Progenitor cell of endocrine pancreas (in vitro differentiated cells): ENCODE results near the gene TPPP. TPM values are rescaled to one million over a fixed set of nuclear protein-coding genes. Genes with fewer than 3 reads are reported as not detected.

Source experiments
- DNase-seq: peaks from one replicate; pipeline ENCODE4 v3.0.0; 2021; ENCODE audit warnings: low spot score; ENCODE audit not compliant: unreplicated experiment
- H3K27ac Mint-ChIP-seq: 2 replicates; pipeline ENCODE4 v1.8.0; 2021; ENCODE audit warnings: mild to moderate bottlenecking, moderate library complexity, mixed read lengths
- H3K27me3 Mint-ChIP-seq: 2 replicates; pipeline ENCODE4 v1.8.0; 2021; ENCODE audit warnings: mixed read lengths
- H3K36me3 Mint-ChIP-seq: 2 replicates; pipeline ENCODE4 v1.8.0; 2022; ENCODE audit warnings: mixed read lengths; ENCODE audit not compliant: insufficient read depth
- H3K4me1 Mint-ChIP-seq: 2 replicates; pipeline ENCODE4 v1.8.0; 2021; ENCODE audit warnings: low read depth, mixed read lengths
- H3K4me3 Mint-ChIP-seq: 2 replicates; pipeline ENCODE4 v1.8.0; 2021; ENCODE audit warnings: low read depth, mild to moderate bottlenecking, moderate library complexity, mixed read lengths
- H3K9me3 Mint-ChIP-seq: 2 replicates; pipeline ENCODE4 v1.8.0; 2021; ENCODE audit warnings: low read depth, mixed read lengths
- total RNA-seq: library from RNA; stranded (reverse); gene quantifications from 2 replicates; pipeline ENCODE4 v1.2.1, GENCODE V29; 2021
- TF ChIP-seq, protein P1 (sequence below): fragments of 200-600 bp; sonication (generic); IDR thresholded peaks from one replicate; pipeline ENCODE4 v1.5.0; 2021; ENCODE audit warnings: antibody characterized with exemption, mild to moderate bottlenecking; ENCODE audit not compliant: unreplicated experiment

The TPPP gene
- total RNA-seq, 1 donor from 2014 or later: 2.9 TPM

DNA sequence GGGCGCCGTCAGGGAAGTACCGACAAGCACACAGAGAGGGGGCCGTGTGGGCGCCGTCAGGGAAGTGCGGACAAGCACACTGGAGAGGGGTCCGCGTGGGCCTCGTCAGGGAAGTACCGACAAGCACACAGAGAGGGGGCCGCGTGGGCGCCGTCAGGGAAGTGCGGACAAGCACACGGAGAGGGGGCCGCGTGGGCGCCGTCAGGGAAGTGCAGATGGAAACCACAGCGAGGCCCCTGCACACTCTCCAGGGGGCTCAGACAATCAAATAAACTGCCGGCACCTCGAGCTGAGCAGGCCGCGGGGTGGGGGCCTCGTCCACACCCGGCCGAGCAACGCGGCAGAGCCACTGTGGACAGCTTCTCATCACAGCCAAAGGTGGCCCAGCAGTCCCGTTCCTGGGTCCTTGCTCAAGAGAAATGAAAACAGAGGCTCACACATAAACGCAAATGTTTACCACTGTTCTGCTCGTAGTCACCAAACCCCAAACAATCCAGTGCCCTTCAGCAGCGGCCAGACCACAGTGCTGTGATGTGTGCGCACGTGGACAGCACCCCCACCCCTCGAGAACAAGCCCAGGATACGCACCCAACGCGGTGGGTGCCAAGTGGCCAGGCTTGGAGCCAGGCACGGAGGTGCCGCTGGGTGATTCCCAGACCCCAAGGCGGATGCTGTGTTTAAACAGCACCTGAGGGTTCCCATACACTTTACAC, 24.7 kb downstream of the TPPP start:
- no peak overlapping the region for H3K27ac Mint-ChIP-seq
- DNase-seq: no peak
- peaks cover 9% of the 10 kb centered on the region for H3K36me3 Mint-ChIP-seq
- H3K27me3 Mint-ChIP-seq: no peaks in the 10 kb centered on the region
- peaks cover 7% of the 10 kb centered on the region for H3K4me1 Mint-ChIP-seq
- H3K9me3 Mint-ChIP-seq: no peaks in the 10 kb centered on the region
- TF ChIP-seq, protein P1, sequence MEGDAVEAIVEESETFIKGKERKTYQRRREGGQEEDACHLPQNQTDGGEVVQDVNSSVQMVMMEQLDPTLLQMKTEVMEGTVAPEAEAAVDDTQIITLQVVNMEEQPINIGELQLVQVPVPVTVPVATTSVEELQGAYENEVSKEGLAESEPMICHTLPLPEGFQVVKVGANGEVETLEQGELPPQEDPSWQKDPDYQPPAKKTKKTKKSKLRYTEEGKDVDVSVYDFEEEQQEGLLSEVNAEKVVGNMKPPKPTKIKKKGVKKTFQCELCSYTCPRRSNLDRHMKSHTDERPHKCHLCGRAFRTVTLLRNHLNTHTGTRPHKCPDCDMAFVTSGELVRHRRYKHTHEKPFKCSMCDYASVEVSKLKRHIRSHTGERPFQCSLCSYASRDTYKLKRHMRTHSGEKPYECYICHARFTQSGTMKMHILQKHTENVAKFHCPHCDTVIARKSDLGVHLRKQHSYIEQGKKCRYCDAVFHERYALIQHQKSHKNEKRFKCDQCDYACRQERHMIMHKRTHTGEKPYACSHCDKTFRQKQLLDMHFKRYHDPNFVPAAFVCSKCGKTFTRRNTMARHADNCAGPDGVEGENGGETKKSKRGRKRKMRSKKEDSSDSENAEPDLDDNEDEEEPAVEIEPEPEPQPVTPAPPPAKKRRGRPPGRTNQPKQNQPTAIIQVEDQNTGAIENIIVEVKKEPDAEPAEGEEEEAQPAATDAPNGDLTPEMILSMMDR: no peak
- no peak overlapping the region for H3K4me3 Mint-ChIP-seq

DNA sequence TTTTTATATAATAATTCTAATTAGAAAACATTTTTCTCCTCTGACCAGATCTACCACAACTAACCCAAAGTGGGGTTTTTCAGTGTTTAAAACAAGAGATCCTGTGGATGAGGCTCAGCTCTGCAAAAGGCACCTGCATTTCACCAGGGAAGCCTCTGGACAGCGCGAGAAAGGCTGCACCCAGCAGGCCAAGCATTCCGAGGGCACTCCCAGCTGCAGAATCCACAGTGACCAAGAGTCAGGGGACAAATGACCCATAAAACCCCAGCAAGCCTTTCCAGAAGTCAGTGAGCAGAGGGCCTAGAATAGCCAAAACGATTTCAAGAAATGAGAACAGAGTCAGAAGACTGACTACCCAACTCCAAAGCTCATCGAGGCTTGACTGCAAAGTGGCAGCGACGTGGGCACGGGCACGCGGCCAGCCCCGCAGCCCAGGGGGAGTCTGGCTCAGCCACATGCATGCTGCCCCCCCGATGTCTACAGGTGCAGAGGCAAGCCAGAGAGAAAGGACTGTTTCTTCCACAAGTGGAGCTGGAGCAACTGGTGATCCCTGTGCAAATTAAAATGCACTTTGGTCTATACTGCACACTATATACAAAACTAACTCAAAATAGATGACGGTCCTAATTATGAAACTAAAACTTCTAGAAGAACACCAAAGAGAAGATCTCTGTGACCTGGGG, 26.2 kb downstream of the TPPP start:
- Mint-ChIP-seq H3K4me1 (no peaks in the 10 kb centered on the region), H3K27me3 (no peaks in the 10 kb centered on the region), H3K4me3 (no peak overlapping the region), H3K27ac (no peak overlapping the region), H3K9me3 (no peaks in the 10 kb centered on the region), H3K36me3 (peaks cover 10% of the 10 kb centered on the region)
- TF ChIP-seq, protein P1: no peak
- DNase-seq: no peak

DNA sequence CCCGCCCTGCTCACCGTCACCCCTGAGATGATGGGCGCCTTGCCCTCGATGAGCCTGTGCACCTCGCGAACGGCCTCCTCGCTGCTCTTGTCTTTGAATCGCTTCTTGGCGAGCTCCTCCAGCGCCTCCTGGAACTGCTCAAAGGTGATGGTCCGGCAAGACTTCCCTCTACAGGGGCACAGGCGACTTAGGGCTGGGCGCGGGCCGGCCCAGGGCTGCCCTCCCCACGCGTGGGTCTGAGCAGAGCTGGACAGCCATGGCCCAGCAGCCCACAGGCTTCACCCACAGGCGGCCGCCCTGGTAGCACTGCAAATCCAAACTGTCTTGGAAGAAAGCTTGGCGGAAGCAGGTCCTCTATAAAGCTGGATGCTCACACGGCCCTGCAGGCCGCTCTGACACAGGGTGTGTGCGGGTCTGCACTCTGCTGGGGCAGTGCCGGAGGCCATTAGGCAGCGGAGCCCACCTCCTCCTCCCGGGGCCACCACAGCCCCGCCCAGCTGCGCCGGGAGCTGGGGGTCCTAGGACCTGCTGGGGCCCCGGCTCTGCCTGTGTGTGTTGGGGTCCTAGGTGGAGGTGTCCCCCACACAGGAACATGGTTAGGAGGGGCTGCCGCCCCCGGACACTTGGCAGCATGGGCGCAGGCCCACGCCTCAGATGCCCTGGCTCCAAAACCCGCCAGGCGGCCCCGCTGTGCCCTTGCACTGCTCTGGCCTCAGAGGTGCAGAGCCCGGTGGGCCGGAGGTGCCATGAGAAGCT, 27.0 kb downstream of the TPPP start:
- Mint-ChIP-seq H3K4me1 (no peaks in the 10 kb centered on the region), H3K36me3 (peaks cover 15% of the 10 kb centered on the region), H3K4me3 (no peak overlapping the region), H3K27ac (no peak overlapping the region), H3K9me3 (no peaks in the 10 kb centered on the region), H3K27me3 (no peaks in the 10 kb centered on the region)
- TF ChIP-seq, protein P1: no peak
- no peak for DNase-seq

DNA sequence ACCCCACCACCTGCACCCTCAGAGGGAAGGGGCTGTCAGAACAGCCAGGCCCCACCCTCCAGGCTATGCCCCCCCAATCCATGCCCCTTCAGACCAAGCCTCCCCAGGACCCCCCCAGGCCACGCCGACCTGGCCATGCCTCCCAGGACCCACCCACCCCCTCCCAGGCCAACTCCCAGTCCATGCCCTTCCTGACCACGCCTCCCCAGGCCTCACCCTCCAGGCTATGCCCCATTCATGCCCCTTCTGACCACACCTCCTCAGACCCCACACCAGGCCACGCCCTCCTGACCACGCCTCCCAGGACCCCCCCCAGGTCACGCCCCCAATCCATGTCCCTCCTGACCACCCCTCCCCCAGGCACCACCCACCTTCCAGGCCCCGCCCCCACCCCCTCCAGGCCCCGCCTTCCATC, 27.6 kb downstream of the TPPP start:
- no peaks in the 10 kb centered on the region for H3K9me3 Mint-ChIP-seq
- no peak overlapping the region for H3K27ac Mint-ChIP-seq
- TF ChIP-seq, protein P1: no peak
- H3K4me1 Mint-ChIP-seq: no peaks in the 10 kb centered on the region
- no peak for DNase-seq
- peaks cover 17% of the 10 kb centered on the region for H3K36me3 Mint-ChIP-seq
- H3K4me3 Mint-ChIP-seq: no peak overlapping the region
- H3K27me3 Mint-ChIP-seq: no peaks in the 10 kb centered on the region

DNA sequence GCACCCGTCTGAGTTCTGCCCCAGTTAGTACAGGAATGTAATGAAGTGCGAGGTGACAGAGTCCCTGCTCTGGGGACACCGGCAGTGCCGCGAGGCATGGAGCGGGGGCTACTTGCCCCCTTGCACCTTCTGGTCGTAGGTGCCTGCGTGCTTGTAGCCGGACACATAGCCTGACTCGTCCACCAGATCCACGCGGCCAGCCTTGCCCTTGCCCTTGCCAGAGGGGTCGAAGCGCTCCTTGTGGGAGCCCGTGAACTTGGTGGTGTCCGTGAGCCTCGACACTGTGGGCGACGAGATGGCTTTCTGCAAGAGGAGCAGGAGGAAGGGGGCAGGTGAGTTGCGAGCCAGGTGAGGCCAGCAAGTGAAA, 28.2 kb downstream of the TPPP start:
- no peak overlapping the region for H3K27ac Mint-ChIP-seq
- DNase-seq: no peak
- no peak overlapping the region for H3K4me3 Mint-ChIP-seq
- H3K9me3 Mint-ChIP-seq: no peaks in the 10 kb centered on the region
- no peaks in the 10 kb centered on the region for H3K4me1 Mint-ChIP-seq
- TF ChIP-seq, protein P1: no peak
- H3K36me3 Mint-ChIP-seq: peaks cover 23% of the 10 kb centered on the region
- no peaks in the 10 kb centered on the region for H3K27me3 Mint-ChIP-seq
